ENCODE results near the gene SAMD11.

GRCh38 chr1:903305-903704, 20.4 kb upstream of the SAMD11 start:
- TF ChIP-seq CTCF (IDR thresholded peaks at IDR 0.05) (no peak), POLR2A (IDR thresholded peaks at IDR 0.05) (no peak), EP300 (IDR thresholded peaks at IDR 0.05) (no peak)
